Nephron progenitor cell (in vitro differentiated cells): ENCODE measurements around the gene COL11A2.

ENCODE experiments used
- DNase-seq: peaks from one replicate; pipeline ENCODE4 v3.0.0; 2021
- H3K27ac Mint-ChIP-seq: 2 replicates; pipeline ENCODE4 v1.8.0; 2021; ENCODE audit warnings: mild to moderate bottlenecking, moderate library complexity, mixed read lengths
- H3K27me3 Mint-ChIP-seq: 2 replicates; pipeline ENCODE4 v1.8.0; 2021; ENCODE audit warnings: mild to moderate bottlenecking, low read depth, mixed read lengths; ENCODE audit not compliant: poor library complexity
- H3K36me3 Mint-ChIP-seq: 2 replicates; pipeline ENCODE4 v1.8.0; 2021; ENCODE audit warnings: low read depth, mixed read lengths
- H3K4me1 Mint-ChIP-seq: 2 replicates; pipeline ENCODE4 v1.8.0; 2021; ENCODE audit warnings: mixed read lengths
- H3K4me3 Mint-ChIP-seq: 2 replicates; pipeline ENCODE4 v1.8.0; 2021; ENCODE audit warnings: mild to moderate bottlenecking, moderate library complexity, mixed read lengths
- H3K9me3 Mint-ChIP-seq: 2 replicates; pipeline ENCODE4 v1.8.0; 2021; ENCODE audit warnings: mild to moderate bottlenecking, moderate library complexity, mixed read lengths
- TF ChIP-seq, protein P1 (sequence below): fragments of 200-600 bp; sonication (generic); IDR thresholded peaks from 2 replicates; pipeline ENCODE4 v1.5.0; 2021; ENCODE audit warnings: antibody characterized with exemption

The COL11A2 gene

DNA sequence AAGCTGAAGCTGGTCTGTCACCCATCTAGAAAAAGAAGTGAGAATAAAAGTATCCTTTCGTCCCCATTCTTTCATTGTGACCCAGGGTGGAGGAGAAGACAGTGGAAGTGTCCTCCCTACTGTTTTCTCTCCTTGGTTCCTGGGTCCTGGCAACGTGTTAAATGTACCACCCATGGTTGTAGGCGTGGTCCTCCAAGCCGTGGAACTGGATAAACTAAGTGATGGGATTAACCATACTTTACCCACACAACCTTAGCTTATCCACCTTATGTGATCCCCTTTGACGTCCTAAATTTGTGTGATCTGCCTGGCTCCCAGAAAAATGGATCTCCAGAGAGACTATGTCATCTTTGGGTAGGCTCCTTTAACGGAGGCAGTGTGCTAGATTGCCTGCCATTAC is 69.1 kb downstream of the COL11A2 start:
- Mint-ChIP-seq H3K36me3 (peaks cover 5% of the 10 kb centered on the region), H3K4me1 (peaks cover 14% of the 10 kb centered on the region), H3K4me3 (no peak overlapping the region), H3K27ac (no peak overlapping the region), H3K9me3 (peaks cover 16% of the 10 kb centered on the region), H3K27me3 (peaks cover 49% of the 10 kb centered on the region)
- no peak for DNase-seq
- TF ChIP-seq, protein P1, sequence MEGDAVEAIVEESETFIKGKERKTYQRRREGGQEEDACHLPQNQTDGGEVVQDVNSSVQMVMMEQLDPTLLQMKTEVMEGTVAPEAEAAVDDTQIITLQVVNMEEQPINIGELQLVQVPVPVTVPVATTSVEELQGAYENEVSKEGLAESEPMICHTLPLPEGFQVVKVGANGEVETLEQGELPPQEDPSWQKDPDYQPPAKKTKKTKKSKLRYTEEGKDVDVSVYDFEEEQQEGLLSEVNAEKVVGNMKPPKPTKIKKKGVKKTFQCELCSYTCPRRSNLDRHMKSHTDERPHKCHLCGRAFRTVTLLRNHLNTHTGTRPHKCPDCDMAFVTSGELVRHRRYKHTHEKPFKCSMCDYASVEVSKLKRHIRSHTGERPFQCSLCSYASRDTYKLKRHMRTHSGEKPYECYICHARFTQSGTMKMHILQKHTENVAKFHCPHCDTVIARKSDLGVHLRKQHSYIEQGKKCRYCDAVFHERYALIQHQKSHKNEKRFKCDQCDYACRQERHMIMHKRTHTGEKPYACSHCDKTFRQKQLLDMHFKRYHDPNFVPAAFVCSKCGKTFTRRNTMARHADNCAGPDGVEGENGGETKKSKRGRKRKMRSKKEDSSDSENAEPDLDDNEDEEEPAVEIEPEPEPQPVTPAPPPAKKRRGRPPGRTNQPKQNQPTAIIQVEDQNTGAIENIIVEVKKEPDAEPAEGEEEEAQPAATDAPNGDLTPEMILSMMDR = no peak

DNA sequence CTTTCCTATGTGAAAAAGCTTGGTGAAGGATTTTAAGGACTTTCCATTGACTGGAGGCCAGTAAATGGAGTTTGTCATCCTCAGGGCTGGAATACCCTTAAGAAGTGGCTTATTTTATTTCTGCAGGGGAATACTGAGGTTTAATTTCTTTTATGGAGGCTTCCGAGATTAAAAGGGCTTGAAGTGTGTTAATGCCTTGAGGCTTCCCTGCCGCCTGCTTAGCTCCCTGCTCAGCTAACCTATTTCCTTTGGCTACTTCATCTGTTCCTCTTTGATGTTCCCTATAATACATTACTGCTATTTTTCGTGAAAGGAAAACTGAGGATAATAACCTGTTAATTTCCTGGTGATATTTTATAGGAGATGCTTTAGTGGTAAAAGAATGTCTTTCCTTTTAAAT is 72.3 kb downstream of the COL11A2 start:
- Mint-ChIP-seq H3K27me3 (peaks cover 59% of the 10 kb centered on the region), H3K4me3 (no peak overlapping the region), H3K27ac (no peak overlapping the region), H3K36me3 (peaks cover 5% of the 10 kb centered on the region), H3K4me1 (peaks cover 33% of the 10 kb centered on the region), H3K9me3 (peaks cover 16% of the 10 kb centered on the region)
- TF ChIP-seq, protein P1 = no peak
- no peak for DNase-seq

DNA sequence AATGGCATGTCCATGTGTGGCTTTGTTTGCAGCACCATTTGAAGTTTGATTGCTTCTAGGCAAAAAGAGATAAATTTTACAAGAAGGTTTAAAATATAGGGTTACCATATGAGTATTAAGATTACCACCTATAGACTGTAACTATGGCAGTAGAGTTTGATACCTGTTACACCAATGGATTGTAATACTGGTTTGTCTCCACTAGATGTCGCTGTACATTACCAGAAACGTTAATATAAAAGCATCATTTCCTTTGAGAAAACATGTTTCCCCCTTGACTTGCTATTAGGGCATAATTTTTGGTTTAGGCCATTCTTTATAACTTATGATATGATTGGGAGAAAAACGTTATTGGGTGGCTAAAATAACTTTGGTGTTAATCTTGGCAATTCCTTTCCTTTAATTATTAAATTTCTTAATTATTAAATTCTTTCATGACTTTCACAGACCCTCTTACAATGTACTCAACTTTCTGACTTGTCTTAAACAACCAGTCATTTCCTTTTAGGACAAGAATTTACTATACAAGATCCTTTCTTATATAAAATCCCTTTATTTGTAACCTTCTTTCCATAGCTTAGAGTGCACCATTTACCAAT is 73.6 kb downstream of the COL11A2 start:
- TF ChIP-seq, protein P1 = peak; percentile 93
- H3K27ac Mint-ChIP-seq = no peak overlapping the region
- peak; percentile 12 for DNase-seq
- peaks cover under 1% of the 10 kb centered on the region for H3K36me3 Mint-ChIP-seq
- H3K4me3 Mint-ChIP-seq = no peak overlapping the region
- H3K27me3 Mint-ChIP-seq = peaks cover 70% of the 10 kb centered on the region
- peaks cover 33% of the 10 kb centered on the region for H3K4me1 Mint-ChIP-seq
- H3K9me3 Mint-ChIP-seq = peaks cover 9% of the 10 kb centered on the region

DNA sequence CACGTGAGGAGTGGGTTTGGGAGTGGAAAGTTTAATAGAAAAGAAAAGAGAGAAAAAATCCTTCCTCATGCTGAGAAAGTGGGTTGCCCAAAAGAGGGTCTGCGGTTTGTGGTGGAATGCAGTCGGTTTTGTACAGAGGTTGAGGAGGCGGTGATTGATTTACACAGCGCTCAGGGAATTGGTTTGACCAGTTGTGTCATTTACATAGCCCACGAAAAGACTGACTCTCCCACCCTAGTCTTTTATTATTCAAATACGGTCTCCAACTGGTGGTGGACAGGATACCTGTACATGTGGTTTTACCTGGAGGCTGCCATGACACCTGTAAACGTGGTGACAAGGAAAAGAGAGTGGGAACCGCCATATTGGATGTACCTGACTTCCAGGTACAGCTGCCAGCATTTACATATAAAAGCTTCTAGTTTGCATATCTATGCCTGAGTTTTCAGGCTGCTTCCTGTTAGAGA is 74.4 kb downstream of the COL11A2 start:
- Mint-ChIP-seq H3K9me3 (peaks cover 5% of the 10 kb centered on the region), H3K27me3 (peaks cover 77% of the 10 kb centered on the region), H3K36me3 (no peaks in the 10 kb centered on the region), H3K4me3 (peak overlapping the region; percentile 75), H3K4me1 (peaks cover 33% of the 10 kb centered on the region), H3K27ac (no peak overlapping the region)
- no peak for DNase-seq
- TF ChIP-seq, protein P1 = no peak

DNA sequence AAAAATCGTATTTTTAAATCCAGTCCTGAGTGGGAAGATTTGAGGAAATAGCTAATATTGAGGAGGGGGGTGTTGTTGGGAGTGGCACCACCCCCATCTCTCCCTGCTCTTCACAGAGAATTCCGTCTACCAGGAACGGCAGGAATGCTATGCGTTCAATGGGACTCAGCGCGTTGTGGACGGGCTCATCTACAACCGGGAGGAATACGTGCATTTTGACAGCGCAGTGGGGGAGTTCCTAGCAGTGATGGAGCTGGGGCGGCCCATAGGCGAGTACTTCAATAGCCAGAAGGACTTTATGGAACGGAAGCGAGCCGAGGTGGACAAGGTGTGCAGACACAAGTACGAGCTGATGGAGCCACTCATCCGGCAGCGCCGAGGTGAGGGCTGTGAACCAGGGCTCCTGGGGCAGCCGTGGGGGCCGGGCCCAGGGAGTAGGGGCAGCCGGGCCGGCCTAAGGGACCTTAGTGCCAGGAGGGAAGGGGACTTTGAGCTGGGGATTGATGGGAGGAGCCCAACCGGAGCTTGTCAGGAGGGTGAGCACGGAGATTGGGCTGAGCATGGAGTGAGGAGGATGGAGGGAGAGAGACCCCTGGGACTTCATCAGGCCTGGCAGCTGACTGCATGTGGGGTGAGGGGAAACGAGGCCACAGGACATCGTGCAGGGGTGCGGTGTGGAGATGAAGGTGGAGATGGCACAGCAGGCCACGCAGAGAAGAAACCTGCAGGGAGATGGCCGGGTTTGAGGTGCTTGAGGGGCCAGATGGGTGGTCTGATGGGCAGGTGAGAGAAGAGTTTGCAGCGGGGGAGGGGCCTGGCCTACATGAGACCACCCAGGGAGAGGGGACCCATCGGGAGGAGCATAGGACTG is 75.2 kb downstream of the COL11A2 start:
- peak; percentile 40 for DNase-seq
- H3K27ac Mint-ChIP-seq = peak overlapping the region; percentile 90
- peak overlapping the region; percentile 75 for H3K4me3 Mint-ChIP-seq
- peaks cover 28% of the 10 kb centered on the region for H3K4me1 Mint-ChIP-seq
- peaks cover 82% of the 10 kb centered on the region for H3K27me3 Mint-ChIP-seq
- H3K36me3 Mint-ChIP-seq = no peaks in the 10 kb centered on the region
- TF ChIP-seq, protein P1 = no peak
- no peaks in the 10 kb centered on the region for H3K9me3 Mint-ChIP-seq
